ENCODE measurements around the gene CBFA2T3.

Gene CBFA2T3

GRCh38 chr16:88844419-88845036 lies 132.5 kb downstream of the CBFA2T3 start:
- peaks cover 59% of the 10 kb centered on the region for H3K36me3 ChIP-seq
- H3K4me3 ChIP-seq = no peak overlapping the region
- no peaks in the 10 kb centered on the region for H3K27me3 ChIP-seq
- peaks cover 94% of the 10 kb centered on the region for H4K20me1 ChIP-seq
- H3K4me1 ChIP-seq = peaks cover 40% of the 10 kb centered on the region
- H3K4me2 ChIP-seq = no peak overlapping the region
- H3K27ac ChIP-seq = no peak overlapping the region
- TF ChIP-seq Cebpa-rat (IDR thresholded peaks at IDR 0.05) = no peak
- no peaks in the 10 kb centered on the region for H3K9me3 ChIP-seq
- no peak overlapping the region for H3K9ac ChIP-seq

GRCh38 chr16:88843256-88843655 lies 133.8 kb downstream of the CBFA2T3 start:
- Histone ChIP-seq H3K4me2 (no peak overlapping the region), H3K4me1 (peaks cover 53% of the 10 kb centered on the region), H3K27me3 (no peaks in the 10 kb centered on the region), H3K36me3 (peaks cover 58% of the 10 kb centered on the region), H3K4me3 (no peak overlapping the region), H3K27ac (no peak overlapping the region), H4K20me1 (peaks cover 95% of the 10 kb centered on the region), H3K9me3 (no peaks in the 10 kb centered on the region), H3K9ac (no peak overlapping the region)
- TF ChIP-seq Cebpa-rat (IDR thresholded peaks at IDR 0.05) = no peak

- Histone ChIP-seq H3K27me3 (no peaks in the 10 kb centered on the region), H3K4me2 (no peak overlapping the region), H3K9ac (no peak overlapping the region), H3K36me3 (peaks cover 54% of the 10 kb centered on the region), H3K4me3 (no peak overlapping the region), H4K20me1 (peaks cover 96% of the 10 kb centered on the region), H3K9me3 (no peaks in the 10 kb centered on the region), H3K4me1 (peaks cover 57% of the 10 kb centered on the region), H3K27ac (no peak overlapping the region)
- no peak for TF ChIP-seq Cebpa-rat (IDR thresholded peaks at IDR 0.05)
These were observed 134.2 kb downstream of the CBFA2T3 start for GRCh38 chr16:88842806-88843205.

- peaks cover 49% of the 10 kb centered on the region for H3K36me3 ChIP-seq
- H4K20me1 ChIP-seq = peaks cover 96% of the 10 kb centered on the region
- H3K4me2 ChIP-seq = no peak overlapping the region
- H3K4me1 ChIP-seq = peaks cover 62% of the 10 kb centered on the region
- H3K9me3 ChIP-seq = no peaks in the 10 kb centered on the region
- H3K27ac ChIP-seq = no peak overlapping the region
- H3K27me3 ChIP-seq = no peaks in the 10 kb centered on the region
- no peak for TF ChIP-seq Cebpa-rat (IDR thresholded peaks at IDR 0.05)
- no peak overlapping the region for H3K9ac ChIP-seq
- no peak overlapping the region for H3K4me3 ChIP-seq
These were observed 134.7 kb downstream of the CBFA2T3 start for GRCh38 chr16:88842308-88842756.

GRCh38 chr16:88841521-88842307 lies 135.3 kb downstream of the CBFA2T3 start:
- no peak for TF ChIP-seq Cebpa-rat (IDR thresholded peaks at IDR 0.05)
- Histone ChIP-seq H3K27ac (peak overlapping the region; percentile 50; the same call in 1 of the 2 replicates), H3K9ac (no peak overlapping the region), H3K27me3 (no peaks in the 10 kb centered on the region), H3K4me1 (peaks cover 68% of the 10 kb centered on the region), H3K36me3 (peaks cover 45% of the 10 kb centered on the region), H3K4me2 (peak overlapping the region; percentile 77), H3K4me3 (no peak overlapping the region), H4K20me1 (peaks cover 99% of the 10 kb centered on the region), H3K9me3 (no peaks in the 10 kb centered on the region)

- H3K4me2 ChIP-seq = peak overlapping the region; percentile 77
- H3K27ac ChIP-seq = peak overlapping the region; percentile 50
- peak; percentile 18; the same call in 1 of the 2 replicates for TF ChIP-seq Cebpa-rat (IDR thresholded peaks at IDR 0.05)
These were observed 136.3 kb downstream of the CBFA2T3 start for GRCh38 chr16:88840600-88841215.

GRCh38 chr16:88839745-88840599 lies 137.0 kb downstream of the CBFA2T3 start:
- Histone ChIP-seq H3K9me3 (no peaks in the 10 kb centered on the region), H3K36me3 (peaks cover 39% of the 10 kb centered on the region), H3K4me1 (peaks cover 77% of the 10 kb centered on the region), H3K9ac (peak overlapping the region; percentile 34; the same call in 1 of the 2 replicates), H3K27me3 (peaks cover 13% of the 10 kb centered on the region), H3K4me2 (peak overlapping the region; percentile 77), H3K27ac (peak overlapping the region; percentile 50), H3K4me3 (no peak overlapping the region), H4K20me1 (peaks cover 100% of the 10 kb centered on the region)
- TF ChIP-seq Cebpa-rat (IDR thresholded peaks at IDR 0.05) = no peak

More at GRCh38 chr16:88840600-88841215, 136.3 kb downstream of the CBFA2T3 start:
- Histone ChIP-seq H3K9ac (peak overlapping the region; percentile 34; the same call in 1 of the 2 replicates), H3K27me3 (peaks cover 6% of the 10 kb centered on the region), H3K4me1 (peaks cover 75% of the 10 kb centered on the region), H3K4me3 (no peak overlapping the region), H3K9me3 (no peaks in the 10 kb centered on the region), H4K20me1 (peaks cover 99% of the 10 kb centered on the region), H3K36me3 (peaks cover 37% of the 10 kb centered on the region)

- peaks cover 44% of the 10 kb centered on the region for H3K36me3 ChIP-seq
These were observed 137.9 kb downstream of the CBFA2T3 start for GRCh38 chr16:88839026-88839529.

GRCh38 chr16:88838566-88838965 lies 138.4 kb downstream of the CBFA2T3 start:
- peak overlapping the region; percentile 77 for H3K4me2 ChIP-seq
- H3K9me3 ChIP-seq = no peaks in the 10 kb centered on the region
- peaks cover 76% of the 10 kb centered on the region for H3K4me1 ChIP-seq
- H3K4me3 ChIP-seq = no peak overlapping the region
- H3K9ac ChIP-seq = no peak overlapping the region
- H3K36me3 ChIP-seq = peaks cover 44% of the 10 kb centered on the region
- peaks cover 91% of the 10 kb centered on the region for H4K20me1 ChIP-seq
- no peak for TF ChIP-seq Cebpa-rat (IDR thresholded peaks at IDR 0.05)
- H3K27ac ChIP-seq = no peak overlapping the region
- peaks cover 16% of the 10 kb centered on the region for H3K27me3 ChIP-seq

More at GRCh38 chr16:88839026-88839529, 137.9 kb downstream of the CBFA2T3 start:
- H3K4me2 ChIP-seq = peak overlapping the region; percentile 77
- 0 out of 2 replicates have a peak overlapping the region, but pooled peaks have one; percentile 50 for H3K27ac ChIP-seq
- no peak for TF ChIP-seq Cebpa-rat (IDR thresholded peaks at IDR 0.05)
- H3K4me3 ChIP-seq = no peak overlapping the region
- H3K9me3 ChIP-seq = no peaks in the 10 kb centered on the region
- no peak overlapping the region for H3K9ac ChIP-seq
- H3K27me3 ChIP-seq = peaks cover 16% of the 10 kb centered on the region
- peaks cover 96% of the 10 kb centered on the region for H4K20me1 ChIP-seq
- H3K4me1 ChIP-seq = peaks cover 72% of the 10 kb centered on the region
